Right lobe of liver (tissue), 6 donors: ENCODE measurements around the gene RUNX2. TPM values are rescaled to one million over a fixed set of nuclear protein-coding genes. Genes with fewer than 3 reads are reported as not detected.
A peak's percentile ranks its signal among the peaks of the same experiment; 100 is the strongest.

Experiments
- ATAC-seq, 4 donors: fragments of 200-7000 bp; cut with Tn5 transposase; one replicate each; pipeline ENCODE4 v1.9.1; 2020; ENCODE audit warnings: mild to moderate bottlenecking in 4 of 4, moderate library complexity in 4 of 4
- DNase-seq, 3 donors: peaks; one replicate each; pipeline ENCODE4 v3.0.0-alpha.2; 2020
- H3K27ac ChIP-seq, 3 donors: fragments of 200-600 bp; one replicate each; pipeline ENCODE4 v1.8.0; 2022
- H3K27me3 ChIP-seq, 2 donors: fragments of 200-600 bp; one replicate each; pipeline ENCODE4 v1.8.0; 2022
- H3K36me3 ChIP-seq, 4 donors: fragments of 200-600 bp; sonication (generic) in 1 of 4; one replicate each; pipeline versions ENCODE4 v1.5.1 to v1.8.0; 2017 to 2022; ENCODE audit warnings: control low read depth in 1 of 4
- H3K4me1 ChIP-seq, 4 donors: fragments of 200-600 bp; sonication (generic) in 1 of 4; one replicate each; pipeline versions ENCODE4 v1.5.1 to v1.8.0; 2017 to 2022; ENCODE audit warnings: control low read depth in 1 of 4
- H3K4me3 ChIP-seq, 3 donors: fragments of 200-600 bp; one replicate each; pipeline ENCODE4 v1.8.0; 2022
- H3K9me3 ChIP-seq, 4 donors: fragments of 200-600 bp; sonication (generic) in 1 of 4; one replicate each; pipeline versions ENCODE4 v1.5.1 to v1.8.0; 2017 to 2022; ENCODE audit warnings: control low read depth in 1 of 4
- CTCF ChIP-seq, 4 donors: fragments of 200-600 bp in 3 of 4; fragments of 450-650 bp in 1 of 4; IDR thresholded peaks; one replicate each; pipeline versions ENCODE4 v1.5.1 to v1.8.0; 2016 to 2022; ENCODE audit warnings: antibody characterized with exemption in 4 of 4, mild to moderate bottlenecking in 2 of 4
- POLR2A ChIP-seq: fragments of 450-650 bp; IDR thresholded peaks from one replicate; pipeline ENCODE4 v1.6.1; 2017; ENCODE audit warnings: antibody characterized with exemption, mild to moderate bottlenecking
- WGBS: methylation state at CpG from one replicate; pipeline ENCODE4 v1.1.6; 2018; ENCODE audit warnings: low coverage, low lambda C conversion rate; ENCODE audit not compliant: insufficient coverage; ENCODE audit errors: missing lambda C conversion rate; 5-methylcytosine and 5-hydroxymethylcytosine counted together
- intact Hi-C, 2 donors: fragments of 100-400 bp; cut with DNase I; formaldehyde crosslinking; loops; one replicate each; pipeline versions ENCODE4 v1.11.2 to v1.14.1; 2022
- total RNA-seq, 6 experiments: library from RNA; depleted of rRNA in 2 of 6; stranded (reverse); fragments of >200 nt in 2 of 6; fragmentation: NEBNext Ultra II Directional in 3 of 6; extraction: Animal tissue kit (Norgen Biotek cat#: 25700) in 3 of 6; gene quantifications; one replicate each; pipeline versions ENCODE4 v1.1.0 to v1.2.4, GENCODE V29; 2016 to 2023
- donor health status: DM: no; HTN: yes; CAD: no.
- donor health status: DM: no; HTN: no; CAD: no.
- donor health status: DM: no; HTN: no; CAD: no.
- donor health status: DM: no; HTN: yes; CAD: no.
- donor health status: DM: no; HTN: yes; CAD: no.

RUNX2 gene
- total RNA-seq, 6 experiments from 2014 or later = 0.15 to 0.80 (median 0.43) TPM

DNA sequence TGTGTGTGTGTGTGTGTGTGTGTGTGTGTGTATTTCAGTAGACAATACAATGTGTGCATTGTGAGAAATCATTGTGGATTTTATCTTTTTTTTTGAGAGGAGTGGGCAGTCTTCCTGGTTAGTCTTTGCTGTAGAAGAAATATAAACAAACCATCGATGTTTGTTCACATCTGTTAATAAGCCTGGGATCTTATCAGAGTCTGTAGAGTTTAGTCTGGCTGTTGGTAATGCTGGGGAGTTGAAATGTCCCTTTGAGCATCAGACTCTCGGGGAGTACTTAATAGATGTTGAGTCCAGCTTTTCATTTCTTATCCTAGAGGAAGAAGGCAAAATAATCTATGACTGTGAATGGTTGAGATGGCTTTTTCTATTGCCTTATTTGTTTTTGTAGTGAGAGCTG lies 146.2 kb downstream of the RUNX2 start:
- no peaks in the 10 kb centered on the region for H3K4me1 ChIP-seq
- intact Hi-C loops = no loop called here
- no peak overlapping the region for H3K27ac ChIP-seq
- TF ChIP-seq CTCF (IDR thresholded peaks at IDR 0.05) = no peak
- no peak for TF ChIP-seq POLR2A
- H3K4me3 ChIP-seq = no peak overlapping the region
- H3K9me3 ChIP-seq = no peaks in the 10 kb centered on the region
- WGBS = 29% methylated on average over 2 of the region's 2 CpGs
- H3K27me3 ChIP-seq = no peaks in the 10 kb centered on the region
- ATAC-seq (no peak), DNase-seq (no peak)
- no peaks in the 10 kb centered on the region for H3K36me3 ChIP-seq

- Histone ChIP-seq H3K27ac (no peak overlapping the region), H3K4me3 (no peak overlapping the region), H3K27me3 (no peaks in the 10 kb centered on the region), H3K9me3 (no peaks in the 10 kb centered on the region), H3K36me3 (no peaks in the 10 kb centered on the region), H3K4me1 (no peaks in the 10 kb centered on the region)
- no peak for TF ChIP-seq CTCF (IDR thresholded peaks at IDR 0.05)
- no peak for TF ChIP-seq POLR2A
- intact Hi-C loops = no loop called here
- ATAC-seq (no peak), DNase-seq (no peak)
- 60% methylated on average over 2 of the region's 2 CpGs for WGBS
These were observed 148.2 kb downstream of the RUNX2 start for GRCh38 chr6:45476341-45476740.

- Histone ChIP-seq H3K27me3 (no peaks in the 10 kb centered on the region), H3K36me3 (no peaks in the 10 kb centered on the region), H3K27ac (no peak overlapping the region), H3K4me1 (no peaks in the 10 kb centered on the region), H3K9me3 (no peaks in the 10 kb centered on the region), H3K4me3 (no peak overlapping the region)
- 58% methylated on average over 2 of the region's 2 CpGs for WGBS
- intact Hi-C loops = no loop called here
- DNase-seq = no peak
- no peak for ATAC-seq
- TF ChIP-seq POLR2A = no peak
- TF ChIP-seq CTCF (IDR thresholded peaks at IDR 0.05) = no peak
These were observed 149.1 kb downstream of the RUNX2 start for GRCh38 chr6:45477278-45477677.

DNA sequence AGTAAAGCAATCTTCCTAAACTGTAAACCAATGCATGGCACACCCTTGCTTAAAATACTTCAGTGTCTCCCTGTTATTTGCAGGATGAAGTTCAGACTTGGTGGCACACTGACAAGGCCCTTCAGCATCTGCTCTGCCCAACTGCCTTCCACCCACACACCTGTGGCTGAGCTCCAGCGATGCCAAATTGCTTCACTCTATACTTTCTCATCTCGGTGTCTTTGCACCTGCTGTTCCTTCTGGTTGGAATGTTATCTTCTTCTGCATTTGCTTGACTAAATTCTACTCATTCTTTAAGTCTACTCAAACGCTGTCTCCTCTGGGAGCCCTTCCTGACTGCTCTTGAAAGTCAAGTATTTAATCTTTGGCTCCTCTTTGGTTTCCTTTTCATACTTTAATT lies 149.7 kb downstream of the RUNX2 start:
- intact Hi-C loops = no loop called here
- DNase-seq = no peak
- TF ChIP-seq POLR2A = no peak
- TF ChIP-seq CTCF (IDR thresholded peaks at IDR 0.05) = no peak
- no peaks in the 10 kb centered on the region for H3K36me3 ChIP-seq
- no peak overlapping the region for H3K4me3 ChIP-seq
- peak in 1 of 4 donors; percentile 51 for ATAC-seq
- no peak overlapping the region for H3K27ac ChIP-seq
- no peaks in the 10 kb centered on the region for H3K9me3 ChIP-seq
- no peaks in the 10 kb centered on the region for H3K27me3 ChIP-seq
- no peaks in the 10 kb centered on the region for H3K4me1 ChIP-seq
- WGBS = 54% methylated on average over 3 of the region's 3 CpGs

DNA sequence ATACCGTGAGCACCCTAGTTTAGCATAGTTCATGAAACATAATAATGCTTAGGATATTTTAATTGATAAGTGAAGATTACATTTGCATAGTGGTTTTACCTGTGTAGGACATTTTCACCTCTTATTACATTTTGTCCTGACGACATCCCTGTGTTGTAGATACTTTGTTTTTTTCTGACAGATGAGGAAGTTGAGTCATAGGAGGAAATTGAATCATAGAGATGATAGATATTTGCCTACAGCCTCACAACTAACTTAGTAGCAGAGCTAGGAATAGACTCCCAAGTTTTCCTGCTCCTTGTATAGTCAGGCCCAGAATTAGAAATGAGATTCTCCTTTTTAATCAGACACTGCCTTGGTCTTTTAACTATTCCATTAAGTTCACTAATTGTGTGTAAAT lies 150.1 kb downstream of the RUNX2 start:
- Histone ChIP-seq H3K9me3 (no peaks in the 10 kb centered on the region), H3K36me3 (no peaks in the 10 kb centered on the region), H3K4me3 (no peak overlapping the region), H3K27me3 (no peaks in the 10 kb centered on the region), H3K27ac (no peak overlapping the region), H3K4me1 (no peaks in the 10 kb centered on the region)
- 50% methylated on average over 2 of the region's 2 CpGs for WGBS
- TF ChIP-seq POLR2A (no peak), CTCF (IDR thresholded peaks at IDR 0.05) (no peak)
- ATAC-seq (peak in 1 of 4 donors; percentile 45), DNase-seq (no peak)
- intact Hi-C loops = no loop called here
